Right kidney (tissue), 1 donor: ENCODE measurements around the gene NF2.
A peak's percentile ranks its signal among the peaks of the same experiment; 100 is the strongest.

ENCODE experiments used
- DNase-seq: peaks from one replicate; pipeline ENCODE4 v3.0.0-alpha.2; 2016

NF2 gene

DNA sequence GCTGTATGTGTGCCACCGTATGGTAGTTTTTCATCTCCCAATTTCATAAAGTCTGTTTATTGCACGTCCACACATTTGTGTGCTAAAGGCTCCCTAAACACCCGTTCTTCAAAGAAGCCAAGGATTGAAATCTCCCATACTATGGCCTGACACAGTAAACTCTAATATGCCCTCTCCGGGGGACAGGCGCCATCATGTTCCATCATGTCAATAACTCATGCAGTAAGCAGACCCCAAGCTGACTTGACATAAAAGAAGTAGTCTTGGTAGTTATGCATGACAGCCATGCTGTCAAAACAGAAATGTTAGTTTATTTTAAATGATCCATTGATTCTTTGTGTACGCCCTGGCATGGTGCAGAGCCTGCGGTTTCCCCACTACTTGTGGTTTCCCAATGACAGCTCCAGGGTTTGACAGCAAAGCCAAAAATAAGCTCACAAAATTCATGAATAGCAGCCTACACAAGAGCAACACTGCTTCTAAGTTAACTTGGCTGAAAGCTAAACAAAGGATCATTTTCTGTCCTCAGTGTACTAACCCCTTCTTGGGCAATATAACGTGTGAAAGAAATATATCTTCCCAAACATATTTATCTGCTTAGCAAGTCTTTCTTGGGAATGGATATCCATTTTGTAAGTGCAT is 59.9 kb downstream of the NF2 start:
- DNase-seq, result no peak

DNA sequence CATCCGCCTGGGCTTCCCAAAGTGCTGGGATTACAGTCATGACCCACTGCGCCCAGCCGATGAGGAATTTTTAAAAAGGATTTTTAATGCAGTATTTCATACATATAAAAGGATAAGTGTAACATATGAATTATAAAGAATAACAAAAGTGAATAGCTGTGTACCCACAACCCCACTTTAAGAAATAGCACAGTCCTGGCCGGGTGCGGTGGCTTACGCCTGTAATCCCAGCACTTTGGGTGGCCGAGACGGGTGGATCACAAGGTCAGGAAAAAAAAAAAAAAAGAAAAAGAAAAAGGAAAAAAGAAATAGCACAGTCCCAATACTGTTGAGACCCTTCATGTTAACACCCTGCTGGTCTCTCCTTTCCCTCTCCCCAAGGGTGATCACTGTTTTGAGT is 62.1 kb downstream of the NF2 start:
- no peak for DNase-seq

- DNase-seq, result no peak
These were observed 65.2 kb downstream of the NF2 start for GRCh38 chr22:29668673-29669072.

- DNase-seq, result no peak
These were observed 67.2 kb downstream of the NF2 start for GRCh38 chr22:29670626-29671025.

DNA sequence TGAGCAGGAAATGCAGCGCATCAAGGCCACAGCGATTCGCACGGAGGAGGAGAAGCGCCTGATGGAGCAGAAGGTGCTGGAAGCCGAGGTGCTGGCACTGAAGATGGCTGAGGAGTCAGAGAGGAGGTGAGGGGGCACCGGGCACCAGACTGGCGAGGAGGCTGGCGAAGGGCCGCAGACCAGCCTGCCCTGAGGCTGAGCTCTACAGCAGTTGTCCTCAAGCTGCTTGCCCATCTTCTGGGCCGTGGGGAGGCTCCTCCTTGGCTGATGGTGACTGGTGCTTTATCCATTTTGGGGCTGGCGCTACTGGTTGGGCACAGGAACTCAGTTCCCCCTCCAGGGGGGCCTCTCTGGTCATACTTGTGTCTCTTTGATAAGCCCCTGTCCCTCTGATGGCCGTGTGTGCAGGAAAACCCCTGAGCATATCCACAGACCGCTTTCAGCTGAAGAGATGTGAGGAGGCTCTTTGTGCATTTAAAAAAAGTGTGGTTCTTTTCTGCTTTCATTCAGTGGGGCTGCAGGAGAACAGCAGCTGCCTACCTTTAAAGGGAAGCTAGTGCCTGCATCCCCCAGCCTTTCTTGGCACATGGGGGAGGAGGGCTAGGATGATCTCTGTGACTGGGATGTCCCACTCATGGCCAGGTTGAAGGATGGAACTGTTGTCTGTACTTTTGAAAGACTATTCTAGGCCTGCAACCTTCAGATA is 70.1 kb downstream of the NF2 start:
- no peak for DNase-seq

DNA sequence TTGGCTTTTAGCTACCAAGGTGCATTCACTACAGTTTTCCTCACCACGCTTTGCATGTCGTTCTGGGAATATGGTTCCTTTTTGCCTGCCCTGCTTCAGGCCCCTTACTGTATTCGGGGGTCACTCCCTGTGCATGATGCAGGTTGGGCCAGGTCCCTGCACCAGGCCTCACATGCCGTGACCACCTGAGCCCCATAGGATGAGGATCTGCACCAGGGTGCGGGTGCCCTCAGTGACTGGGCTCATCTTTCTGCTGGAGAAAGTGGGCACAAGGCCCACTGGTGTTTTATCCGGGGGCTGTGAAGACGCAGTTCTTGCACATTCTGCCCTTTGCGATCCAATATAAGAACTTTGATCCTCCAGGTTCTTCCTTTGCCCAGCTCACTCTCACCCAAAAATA is 70.7 kb downstream of the NF2 start:
- DNase-seq, result no peak

DNA sequence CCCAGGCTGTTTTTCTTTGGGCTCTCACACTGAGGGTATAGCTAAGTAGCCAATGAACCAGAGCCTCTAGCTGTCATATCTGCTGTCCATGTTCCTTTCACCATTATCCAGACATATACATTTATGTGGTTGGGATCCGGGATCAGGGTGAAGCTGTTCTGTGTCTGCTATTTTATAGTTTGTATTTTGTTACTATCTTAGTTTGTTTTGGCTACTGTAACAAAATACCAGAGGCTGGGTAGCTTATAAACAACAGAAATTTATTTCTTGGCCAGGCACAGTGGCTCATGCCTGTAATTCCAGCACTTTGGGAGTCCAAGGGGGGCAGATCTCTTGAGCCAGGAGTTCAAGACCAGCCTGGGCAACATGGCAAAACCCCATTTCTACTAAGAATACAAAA is 75.9 kb downstream of the NF2 start:
- DNase-seq, result no peak

DNA sequence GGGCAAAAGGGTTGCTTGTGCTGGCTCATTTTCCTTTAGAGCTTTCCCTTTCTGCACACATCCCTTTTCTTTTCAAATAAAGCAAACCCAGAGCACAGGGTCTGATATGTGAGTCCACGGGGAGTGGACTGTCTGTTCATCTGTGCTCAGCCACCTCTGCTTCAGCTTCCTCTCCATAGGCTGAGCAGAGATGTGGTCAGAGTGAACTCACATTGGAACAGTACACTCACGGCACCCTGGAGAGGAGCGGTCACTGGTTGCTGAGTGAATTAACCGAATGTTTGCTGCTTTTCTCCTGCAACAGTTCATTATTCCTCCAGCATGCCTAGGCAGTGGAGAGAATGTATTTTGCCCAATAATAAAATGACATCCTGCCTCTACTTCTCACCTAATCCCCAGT is 80.1 kb downstream of the NF2 start:
- DNase-seq, result no peak

- DNase-seq, result no peak
These were observed 80.8 kb downstream of the NF2 start for GRCh38 chr22:29684244-29684643.

- peak; percentile 49 for DNase-seq
These were observed 85.9 kb downstream of the NF2 start for GRCh38 chr22:29689206-29689879.

DNA sequence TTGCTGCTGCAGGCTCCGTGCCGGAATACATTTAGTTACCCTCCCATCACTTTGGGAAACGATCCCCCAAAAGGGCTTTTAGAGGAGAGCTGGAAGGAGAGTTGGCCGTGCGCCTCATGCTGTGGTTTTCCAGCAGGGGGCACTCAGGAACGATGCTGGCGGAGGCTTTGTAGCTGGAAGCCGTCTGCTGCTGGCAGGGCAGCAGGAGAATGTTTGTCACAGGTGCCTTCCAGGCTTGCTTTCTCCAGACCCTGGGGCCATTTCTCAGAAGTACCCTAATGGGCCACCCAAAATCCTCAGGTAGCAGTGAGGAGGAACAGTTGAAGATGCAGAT is 86.4 kb downstream of the NF2 start:
- DNase-seq, result peak; percentile 60

- DNase-seq, result no peak
These were observed 87.0 kb downstream of the NF2 start for GRCh38 chr22:29690476-29690875.

DNA sequence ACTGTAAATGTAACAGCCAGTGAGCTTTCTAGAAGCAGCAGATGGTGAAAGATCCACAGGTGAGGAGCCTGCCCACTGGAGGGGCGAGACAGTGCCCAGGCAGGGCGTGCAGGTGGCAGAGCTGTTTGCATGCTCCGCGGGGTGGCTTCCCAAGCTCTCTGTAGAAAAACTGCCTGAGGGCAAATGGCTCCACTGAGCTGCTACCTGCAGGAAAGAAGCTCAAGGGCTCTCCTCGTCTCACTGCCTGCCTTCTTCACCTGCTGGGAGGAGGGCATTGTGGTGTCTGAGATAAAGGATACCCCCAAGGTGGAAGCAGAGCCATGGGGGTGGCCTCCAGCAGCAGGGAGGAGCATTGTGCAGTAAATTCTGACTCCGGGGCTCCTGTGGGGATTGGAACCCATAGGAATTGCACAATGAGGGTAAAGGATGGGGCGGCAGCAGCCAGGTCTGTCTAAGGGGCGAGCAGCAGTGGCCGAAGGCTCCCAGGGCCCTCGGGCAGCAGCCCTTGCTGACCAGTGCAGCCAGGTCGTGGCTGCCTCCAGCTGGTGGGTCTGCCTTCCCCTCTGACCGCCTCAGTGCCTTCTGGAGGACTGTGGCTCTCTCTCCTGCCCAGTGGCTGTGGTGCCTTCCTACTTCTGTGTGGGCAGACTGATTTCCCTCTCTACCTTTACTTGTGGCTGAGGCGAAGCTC is 88.3 kb downstream of the NF2 start:
- no peak for DNase-seq

GRCh38 chr22:29692327-29692640 is 88.9 kb downstream of the NF2 start:
- no peak for DNase-seq

GRCh38 chr22:29693161-29693560 is 89.7 kb downstream of the NF2 start:
- DNase-seq, result no peak

DNA sequence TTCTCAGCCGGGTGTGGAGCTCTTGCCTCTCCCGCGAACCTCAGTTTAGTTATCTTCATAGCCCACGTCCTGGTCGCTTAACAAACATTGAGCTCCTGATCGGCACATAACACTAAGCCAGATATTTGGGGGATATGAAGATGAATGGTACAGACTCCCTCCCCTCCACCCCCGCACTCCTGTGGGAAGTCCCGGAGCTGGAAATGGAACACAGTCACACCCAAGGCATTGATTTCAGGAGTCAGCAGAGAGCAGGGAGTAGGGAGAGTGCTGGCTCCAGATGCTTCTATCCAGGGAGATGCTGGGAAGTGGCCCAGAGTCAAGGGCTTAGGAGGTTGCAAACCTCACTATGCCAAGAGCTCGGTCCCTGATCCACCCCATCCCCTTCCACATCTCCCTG is 90.2 kb downstream of the NF2 start:
- DNase-seq, result no peak

- no peak for DNase-seq
These were observed 91.9 kb downstream of the NF2 start for GRCh38 chr22:29695129-29695926.

- DNase-seq, result no peak
These were observed 94.6 kb downstream of the NF2 start for GRCh38 chr22:29697853-29698598.

GRCh38 chr22:29700206-29700899 is 96.9 kb downstream of the NF2 start:
- DNase-seq, result no peak

GRCh38 chr22:29700900-29701154 is 97.4 kb downstream of the NF2 start:
- no peak for DNase-seq

- DNase-seq, result no peak
These were observed 97.9 kb downstream of the NF2 start for GRCh38 chr22:29701155-29701999.
